GM12873 (cell line): ENCODE results near the gene AFF3.

Source experiments
- TF ChIP-seq, protein P1 (sequence below): IDR thresholded peaks from 2 replicates; pipeline ENCODE4 v1.5.1; 2012; ENCODE audit warnings: low read depth, mild to moderate bottlenecking, moderate library complexity, low read length, control low read depth; ENCODE audit not compliant: insufficient read depth; ENCODE audit errors: missing control alignments

AFF3 gene

GRCh38 chr2:99802734-99803133, 339.7 kb downstream of the AFF3 start:
- TF ChIP-seq, protein P1, sequence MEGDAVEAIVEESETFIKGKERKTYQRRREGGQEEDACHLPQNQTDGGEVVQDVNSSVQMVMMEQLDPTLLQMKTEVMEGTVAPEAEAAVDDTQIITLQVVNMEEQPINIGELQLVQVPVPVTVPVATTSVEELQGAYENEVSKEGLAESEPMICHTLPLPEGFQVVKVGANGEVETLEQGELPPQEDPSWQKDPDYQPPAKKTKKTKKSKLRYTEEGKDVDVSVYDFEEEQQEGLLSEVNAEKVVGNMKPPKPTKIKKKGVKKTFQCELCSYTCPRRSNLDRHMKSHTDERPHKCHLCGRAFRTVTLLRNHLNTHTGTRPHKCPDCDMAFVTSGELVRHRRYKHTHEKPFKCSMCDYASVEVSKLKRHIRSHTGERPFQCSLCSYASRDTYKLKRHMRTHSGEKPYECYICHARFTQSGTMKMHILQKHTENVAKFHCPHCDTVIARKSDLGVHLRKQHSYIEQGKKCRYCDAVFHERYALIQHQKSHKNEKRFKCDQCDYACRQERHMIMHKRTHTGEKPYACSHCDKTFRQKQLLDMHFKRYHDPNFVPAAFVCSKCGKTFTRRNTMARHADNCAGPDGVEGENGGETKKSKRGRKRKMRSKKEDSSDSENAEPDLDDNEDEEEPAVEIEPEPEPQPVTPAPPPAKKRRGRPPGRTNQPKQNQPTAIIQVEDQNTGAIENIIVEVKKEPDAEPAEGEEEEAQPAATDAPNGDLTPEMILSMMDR: no peak

DNA sequence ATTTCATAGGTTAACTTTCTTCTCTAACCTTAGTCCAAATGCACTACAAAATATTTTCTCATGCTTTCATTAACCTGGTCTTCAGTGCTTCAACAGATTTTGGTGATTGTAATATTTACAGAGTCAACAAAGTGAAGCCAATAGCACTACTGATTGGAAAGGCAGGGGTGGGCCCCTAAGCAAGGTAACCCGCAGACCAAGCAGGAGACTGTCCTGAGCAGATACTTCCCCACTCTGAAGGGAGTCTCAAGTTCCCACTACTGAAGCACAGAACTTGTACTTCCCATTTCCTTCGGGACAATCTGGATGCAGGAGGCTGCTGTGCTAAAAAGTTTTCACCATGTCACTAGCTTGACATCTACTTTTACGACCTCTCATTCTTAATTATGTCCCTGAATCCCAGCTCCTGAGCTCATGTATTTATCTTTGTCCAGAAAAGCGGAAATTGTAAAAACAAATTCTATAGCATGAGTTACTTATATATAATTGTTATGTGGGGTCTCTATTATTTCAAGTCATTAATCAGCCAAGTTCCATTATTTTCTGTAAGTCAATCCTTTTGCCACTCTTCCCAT, 341.0 kb downstream of the AFF3 start:
- TF ChIP-seq, protein P1: no peak

GRCh38 chr2:99797475-99797874, 344.9 kb downstream of the AFF3 start:
- TF ChIP-seq, protein P1: no peak

DNA sequence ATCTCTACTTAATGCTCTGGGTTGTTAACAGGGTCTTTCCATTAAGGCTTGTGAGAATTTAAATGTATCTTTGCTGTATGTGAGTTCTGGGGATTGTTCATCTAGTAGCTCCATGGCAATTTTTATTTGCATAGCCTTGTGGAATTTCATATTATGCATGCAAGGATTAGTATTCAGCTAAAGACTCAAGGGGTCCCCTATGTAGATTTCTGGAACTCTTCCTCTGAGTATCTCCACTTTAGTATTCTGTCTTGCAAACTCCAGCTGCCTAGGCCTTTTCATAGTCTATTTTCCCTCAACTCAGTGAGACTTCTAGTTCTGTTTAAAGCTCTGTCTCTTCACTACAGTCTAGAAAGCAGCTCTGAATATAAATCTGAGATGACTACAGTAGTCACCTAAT, 348.0 kb downstream of the AFF3 start:
- TF ChIP-seq, protein P1: no peak

DNA sequence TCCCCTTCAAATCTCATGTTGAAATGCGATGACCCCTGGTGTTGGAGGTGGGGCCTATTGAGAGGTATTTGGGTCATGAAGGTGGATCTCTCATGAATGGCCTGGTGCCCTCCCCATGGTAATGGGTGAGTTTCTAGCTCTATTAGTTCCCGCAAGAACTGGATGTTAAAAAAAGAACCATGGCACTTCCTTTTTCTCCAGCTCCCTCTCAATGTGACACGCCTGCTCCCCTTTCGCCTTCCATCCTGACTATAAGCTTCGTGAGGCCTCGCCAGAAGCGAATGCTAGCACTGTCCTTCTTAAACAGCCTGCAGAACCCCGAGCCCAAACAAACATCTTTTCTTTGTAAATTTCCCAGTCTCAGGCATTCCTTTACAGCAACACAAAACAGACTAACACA, 349.4 kb downstream of the AFF3 start:
- TF ChIP-seq, protein P1: no peak

DNA sequence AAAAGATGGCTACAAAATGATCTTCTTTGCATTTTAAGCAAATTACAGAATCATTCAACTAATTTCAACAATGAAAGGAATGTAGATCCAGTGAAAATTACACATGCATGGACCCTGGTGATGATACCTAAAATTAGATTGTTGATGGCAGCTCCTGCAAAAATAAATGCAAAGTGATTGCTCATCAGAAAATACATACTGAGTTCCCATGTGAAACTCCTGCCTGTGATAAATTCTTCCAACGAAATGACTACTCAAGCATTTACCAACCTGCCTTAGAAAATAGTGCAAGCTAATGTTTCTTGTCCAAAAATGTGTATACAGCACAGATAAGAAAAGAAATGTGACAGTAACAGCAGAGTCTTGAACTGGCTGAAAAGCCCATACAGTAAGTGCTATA, 352.5 kb downstream of the AFF3 start:
- TF ChIP-seq, protein P1: no peak

DNA sequence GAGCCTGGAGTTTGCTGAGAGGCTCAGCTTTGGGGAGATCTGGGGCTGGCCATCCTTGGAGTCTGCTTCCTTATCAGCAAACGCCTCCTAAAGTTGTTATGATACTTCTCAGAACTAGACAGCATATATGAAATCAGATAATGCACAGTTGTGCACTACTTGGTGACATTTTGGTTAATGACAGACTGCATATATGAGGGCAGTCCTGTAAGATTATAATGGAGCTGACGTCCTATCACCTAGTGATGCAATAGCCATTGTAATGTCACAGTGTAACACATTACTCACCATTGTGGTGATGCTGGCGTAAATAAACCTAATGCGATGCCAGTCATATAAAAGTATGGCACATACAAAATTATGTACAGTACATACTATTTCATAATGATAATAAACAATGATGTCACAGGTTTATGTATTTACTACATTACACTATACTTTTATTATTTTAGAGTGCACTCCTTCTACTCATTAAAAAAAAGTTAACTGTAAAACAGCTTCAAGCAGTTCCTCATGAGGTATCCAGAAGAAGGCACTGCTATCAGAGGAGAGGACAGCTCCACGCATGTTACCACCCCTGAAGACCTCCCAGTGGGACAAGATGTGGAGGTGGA, 354.5 kb downstream of the AFF3 start:
- TF ChIP-seq, protein P1: no peak
